ENCODE data around the gene PLET1. TPM values are rescaled to one million over a fixed set of nuclear protein-coding genes. Genes with fewer than 3 reads are reported as not detected.
"Not testable (repeated sequence)": the region's sequence is repeated elsewhere in the genome, so short reads cannot be mapped to it uniquely, and the experiment has no call there.

PLET1 gene
- total and polyA plus RNA-seq, 12 donors: not detected

- no peak for DNase-seq
- intact Hi-C loops (cut with DNase I): no loop called here
- Histone ChIP-seq H3K9me3 (replicated peaks in 1 of 3) (no peaks in the 10 kb centered on the region), H3K36me3 (replicated peaks in 1 of 2) (no peaks in the 10 kb centered on the region), H3K4me1 (replicated peaks in 1 of 2) (peaks cover 0 to 18% of the 10 kb centered on the region in 2 donors), H3K4me3 (no peak overlapping the region), H3K27ac (no peak overlapping the region), H3K27me3 (no peaks in the 10 kb centered on the region)
- WGBS, 4 donors: 72 to 87% (median 82%) methylated on average over 1 of the region's 1 CpG
- no peak for TF ChIP-seq POLR2A (IDR thresholded peaks at IDR 0.05)
Observed at GRCh38 chr11:112210890-112211289, 49.8 kb downstream of the PLET1 start.

- intact Hi-C loops (cut with DNase I): no loop called here
- no peak for DNase-seq
- no peak overlapping the region for H3K27ac ChIP-seq
- 90 to 98% (median 95%) methylated on average over 19 to 23 of the region's 23 CpGs for WGBS, 4 donors
- no peaks in the 10 kb centered on the region for H3K4me1 ChIP-seq (replicated peaks in 1 of 2)
- peaks cover 0 to 3% of the 10 kb centered on the region in 2 donors for H3K36me3 ChIP-seq (replicated peaks in 1 of 2)
- no peak overlapping the region for H3K4me3 ChIP-seq
- TF ChIP-seq CTCF (IDR thresholded peaks at IDR 0.05) (no peak), POLR2A (IDR thresholded peaks at IDR 0.05) (no peak)
- H3K27me3 ChIP-seq: no peaks in the 10 kb centered on the region
- H3K9me3 ChIP-seq (replicated peaks in 1 of 3): no peaks in the 10 kb centered on the region
Observed at GRCh38 chr11:112206071-112206470, 54.6 kb downstream of the PLET1 start.

DNA sequence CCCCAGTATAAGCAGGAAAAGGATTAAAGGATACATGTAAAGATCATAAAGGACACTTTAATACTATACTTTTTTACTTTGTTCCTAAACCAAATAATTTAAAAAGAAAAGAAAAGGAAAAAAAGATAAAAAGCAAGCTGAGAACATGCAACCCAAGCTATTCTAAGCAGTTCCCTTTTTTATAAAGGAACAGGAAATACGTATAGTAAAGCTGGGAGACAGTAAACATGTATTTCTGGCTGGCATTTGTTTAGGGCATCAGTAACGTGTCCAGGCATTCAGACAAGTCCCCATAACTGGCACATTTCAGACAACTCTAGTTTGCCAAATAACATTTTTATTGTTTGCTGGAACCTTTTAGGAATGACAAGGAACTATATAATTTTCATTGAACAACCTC is 60.4 kb downstream of the PLET1 start:
- H3K27ac ChIP-seq: no peak overlapping the region
- no peak for DNase-seq
- WGBS, 4 donors: 34 to 39% (median 37%) methylated on average over 2 of the region's 2 CpGs
- H3K9me3 ChIP-seq (replicated peaks in 1 of 3): no peaks in the 10 kb centered on the region
- H3K4me3 ChIP-seq: no peak overlapping the region
- H3K27me3 ChIP-seq: no peaks in the 10 kb centered on the region
- peaks cover 0 to 5% of the 10 kb centered on the region in 2 donors for H3K4me1 ChIP-seq (replicated peaks in 1 of 2)
- intact Hi-C loops (cut with DNase I): no loop called here
- no peak for TF ChIP-seq CTCF (IDR thresholded peaks at IDR 0.05)
- no peak for TF ChIP-seq POLR2A (IDR thresholded peaks at IDR 0.05)
- H3K36me3 ChIP-seq (replicated peaks in 1 of 2): peaks cover 0 to 3% of the 10 kb centered on the region in 2 donors

- H3K4me1 ChIP-seq (replicated peaks in 1 of 2); H3K27me3 ChIP-seq; intact Hi-C loops (cut with DNase I); H3K27ac ChIP-seq; H3K9me3 ChIP-seq (replicated peaks in 1 of 3); H3K4me3 ChIP-seq; H3K36me3 ChIP-seq (replicated peaks in 1 of 2); DNase-seq: not testable (repeated sequence)
- WGBS, 4 donors: 83 to 96% (median 88%) methylated on average over 4 of the region's 4 CpGs
Observed at GRCh38 chr11:112199101-112199500, 61.6 kb downstream of the PLET1 start.

Small RNAs within 50 kb of the gene (small RNA-seq; reads per million reads assigned to genes)
- 0 reads per million in 2 donors for gene MRPS36P4

Other genes starting within 250 kb of the PLET1 start
- 10 to 100 TPM; 18.9 to 95.1 (median 28.7) TPM for gene DLAT, start 235.5 kb downstream of the PLET1 start, total RNA-seq
- gene DLAT, start 235.5 kb downstream of the PLET1 start, polyA plus RNA-seq: 10 to 100 TPM in 1 of 3 donors, 1 to 10 TPM in 2; 7.6 to 75.3 (median 8.1) TPM
- gene PIH1D2, start 186.8 kb downstream of the PLET1 start, total RNA-seq: 1 to 10 TPM in 8 of 9 donors, under 1 TPM in 1; 0.91 to 3.7 (median 2.3) TPM
- gene PIH1D2, start 186.8 kb downstream of the PLET1 start, polyA plus RNA-seq: 1 to 10 TPM; 2.1 to 3.3 (median 2.2) TPM
- gene NKAPD1, start 186.6 kb downstream of the PLET1 start, total RNA-seq: 10 to 100 TPM in 8 of 9 donors, 1 to 10 TPM in 1; 9.8 to 40.5 (median 17.1) TPM
- gene NKAPD1, start 186.6 kb downstream of the PLET1 start, polyA plus RNA-seq: 10 to 100 TPM in 2 of 3 donors, 1 to 10 TPM in 1; 9.8 to 34.5 (median 10.3) TPM
- gene TIMM8B, start 174.1 kb downstream of the PLET1 start, total RNA-seq: 100 to 1,000 TPM in 2 of 9 donors, 10 to 100 TPM in 7; 23.8 to 304 (median 67.0) TPM
- gene TIMM8B, start 174.1 kb downstream of the PLET1 start, polyA plus RNA-seq: 100 to 1,000 TPM in 2 of 3 donors, 10 to 100 TPM in 1; 77.8 to 145 (median 117) TPM
- 100 to 1,000 TPM in 8 of 9 donors, 10 to 100 TPM in 1; 66.8 to 149 (median 119) TPM for gene SDHD, start 174.0 kb downstream of the PLET1 start, total RNA-seq
- 100 to 1,000 TPM in 1 of 3 donors, 10 to 100 TPM in 2; 47.6 to 128 (median 65.0) TPM for gene SDHD, start 174.0 kb downstream of the PLET1 start, polyA plus RNA-seq
- 10 to 100 TPM in 5 of 9 donors, 1 to 10 TPM in 3, under 1 TPM in 1; 0.72 to 49.4 (median 11.9) TPM for gene IL18, start 96.8 kb downstream of the PLET1 start, total RNA-seq
- gene IL18, start 96.8 kb downstream of the PLET1 start, polyA plus RNA-seq: 10 to 100 TPM in 2 of 3 donors, 1 to 10 TPM in 1; 5.3 to 25.9 (median 11.8) TPM
- under 1 TPM in 1 of 9 donors, not detected in 8; 0.11 TPM for gene TEX12, start 93.5 kb downstream of the PLET1 start, total RNA-seq
- gene TEX12, start 93.5 kb downstream of the PLET1 start, polyA plus RNA-seq: under 1 TPM in 1 of 3 donors, not detected in 2; 0.07 TPM
- gene BCO2, start 85.3 kb downstream of the PLET1 start, total RNA-seq: 10 to 100 TPM; 26.0 to 72.6 (median 48.0) TPM
- 100 to 1,000 TPM in 1 of 3 donors, 10 to 100 TPM in 2; 40.4 to 139 (median 91.1) TPM for gene BCO2, start 85.3 kb downstream of the PLET1 start, polyA plus RNA-seq
- 100 to 1,000 TPM in 3 of 9 donors, 10 to 100 TPM in 6; 47.2 to 390 (median 71.9) TPM for gene PTS, start 34.4 kb downstream of the PLET1 start, total RNA-seq
- gene PTS, start 34.4 kb downstream of the PLET1 start, polyA plus RNA-seq: 100 to 1,000 TPM in 2 of 3 donors, 10 to 100 TPM in 1; 84.7 to 146 (median 134) TPM

All from adrenal gland (tissue), 12 donors.